BE2C (cell line): Measurements from ENCODE around the gene ZNF226.
A peak's percentile ranks its signal among the peaks of the same experiment; 100 is the strongest.
"Not testable (repeated sequence)": the region's sequence is repeated elsewhere in the genome, so short reads cannot be mapped to it uniquely, and the experiment has no call there.

ENCODE experiments used
- DNase-seq: peaks from one replicate; pipeline ENCODE4 v3.0.0-alpha.2; 2020
- H3K27me3 ChIP-seq: fragments of 250-450 bp; sonication (Bioruptor Pico); 2 replicates; pipeline ENCODE4 v1.5.1; 2020; ENCODE audit warnings: mild to moderate bottlenecking
- H3K36me3 ChIP-seq: fragments of 250-450 bp; sonication (Bioruptor Pico); 2 replicates; pipeline ENCODE4 v1.5.1; 2020; ENCODE audit warnings: mild to moderate bottlenecking
- H3K4me1 ChIP-seq: fragments of 250-450 bp; sonication (Bioruptor Pico); 2 replicates; pipeline ENCODE4 v1.5.1; 2020
- H3K4me3 ChIP-seq: 2 replicates; pipeline ENCODE4 v1.5.1; 2011; ENCODE audit warnings: low read depth, low read length
- H3K9me3 ChIP-seq: fragments of 250-450 bp; sonication (Bioruptor Pico); 2 replicates; pipeline ENCODE4 v1.5.1; 2020
- CTCF ChIP-seq: IDR thresholded peaks from 2 replicates; pipeline ENCODE4 v1.5.1; 2012; ENCODE audit warnings: mild to moderate bottlenecking, low read depth, low read length

ZNF226 gene

GRCh38 chr19:44151491-44151890, 13.4 kb upstream of the ZNF226 start:
- DNase-seq: no peak
- no peak for TF ChIP-seq CTCF
- no peak overlapping the region for H3K4me3 ChIP-seq
- no peaks in the 10 kb centered on the region for H3K27me3 ChIP-seq
- H3K9me3 ChIP-seq: peaks cover 7% of the 10 kb centered on the region
- peaks cover 53% of the 10 kb centered on the region for H3K36me3 ChIP-seq
- no peaks in the 10 kb centered on the region for H3K4me1 ChIP-seq

GRCh38 chr19:44156475-44156874, 8.4 kb upstream of the ZNF226 start:
- TF ChIP-seq CTCF: no peak
- no peaks in the 10 kb centered on the region for H3K4me1 ChIP-seq
- H3K36me3 ChIP-seq: peaks cover 36% of the 10 kb centered on the region
- H3K27me3 ChIP-seq: no peaks in the 10 kb centered on the region
- H3K4me3 ChIP-seq: no peak overlapping the region
- H3K9me3 ChIP-seq: peaks cover 10% of the 10 kb centered on the region
- DNase-seq: no peak

- peaks cover 15% of the 10 kb centered on the region for H3K36me3 ChIP-seq
- H3K9me3 ChIP-seq: no peaks in the 10 kb centered on the region
- no peak for TF ChIP-seq CTCF
- DNase-seq: no peak
- H3K4me1 ChIP-seq: no peaks in the 10 kb centered on the region
- no peaks in the 10 kb centered on the region for H3K27me3 ChIP-seq
- H3K4me3 ChIP-seq: no peak overlapping the region
Measured at GRCh38 chr19:44163789-44164188, 1.1 kb upstream of the ZNF226 start.

- H3K4me3 ChIP-seq: peak overlapping the region; percentile 83
- no peak for TF ChIP-seq CTCF
- peaks cover 19% of the 10 kb centered on the region for H3K36me3 ChIP-seq
- H3K27me3 ChIP-seq: no peaks in the 10 kb centered on the region
- no peaks in the 10 kb centered on the region for H3K9me3 ChIP-seq
- DNase-seq: no peak
- H3K4me1 ChIP-seq: no peaks in the 10 kb centered on the region
Measured at GRCh38 chr19:44164327-44164672, 600 bp upstream of the ZNF226 start.

GRCh38 chr19:44170660-44171059, 5.8 kb downstream of the ZNF226 start:
- peaks cover 73% of the 10 kb centered on the region for H3K36me3 ChIP-seq
- H3K27me3 ChIP-seq, DNase-seq, H3K4me1 ChIP-seq, H3K4me3 ChIP-seq, H3K9me3 ChIP-seq: not testable (repeated sequence)

- DNase-seq: no peak
- Histone ChIP-seq H3K9me3 (no peaks in the 10 kb centered on the region; the same call in 1 of the 2 replicates), H3K27me3 (no peaks in the 10 kb centered on the region), H3K36me3 (peaks cover 51% of the 10 kb centered on the region), H3K4me3 (no peak overlapping the region), H3K4me1 (no peaks in the 10 kb centered on the region)
- no peak for TF ChIP-seq CTCF
Measured at GRCh38 chr19:44176590-44176989, 11.7 kb downstream of the ZNF226 start.

- Histone ChIP-seq H3K4me3 (no peak overlapping the region), H3K27me3 (no peaks in the 10 kb centered on the region), H3K9me3 (no peaks in the 10 kb centered on the region; the same call in 1 of the 2 replicates), H3K36me3 (peaks cover 12% of the 10 kb centered on the region), H3K4me1 (no peaks in the 10 kb centered on the region)
- TF ChIP-seq CTCF: no peak
- DNase-seq: no peak
Measured at GRCh38 chr19:44180968-44181367, 16.1 kb downstream of the ZNF226 start.
